ENCODE data around the gene SUN1. TPM values are rescaled to one million over a fixed set of nuclear protein-coding genes. Genes with fewer than 3 reads are reported as not detected.

The SUN1 gene
- total RNA-seq, 1 experiment from 2014 or later: 181 TPM

- ChIA-PET RAD21 (ENCODE audit: low non-redundant PET in 1 of 2, low total read pairs in 2 of 2, uncharacterized antibody in 2 of 2, unreplicated experiment in 2 of 2) (no interaction called here), POLR2A (no interaction called here), CTCF (no interaction called here)
- no peak overlapping the region for H3K4me2 ChIP-seq (ENCODE audit: low read length)
- H3K9me2 ChIP-seq (ENCODE audit: insufficient read depth): no peaks in the 10 kb centered on the region
- H3K9ac ChIP-seq (ENCODE audit: low read length): no peak overlapping the region
- peaks cover 8 to 31% of the 10 kb centered on the region in 2 experiments; a peak in 3 of 4 replicates for H3K36me3 ChIP-seq (ENCODE audit: control insufficient read depth in 1 of 2, insufficient read depth in 2 of 2, low read length in 2 of 2)
- no peaks in the 10 kb centered on the region for H3K9me3 ChIP-seq (ENCODE audit: control insufficient read depth in 1 of 2, insufficient read depth in 1 of 2, low read depth in 1 of 2, low read length in 2 of 2)
- no TSS peak for BruUV-seq (replicated peaks)
- H3K27ac ChIP-seq (ENCODE audit: low read depth, low read length): no peak overlapping the region
- ATAC-seq (no peak), DNase-seq (ENCODE audit: low read depth, low spot score) (no peak)
- no peaks in the 10 kb centered on the region for H3K4me1 ChIP-seq (ENCODE audit: control insufficient read depth in 1 of 2, insufficient read depth in 2 of 2, low read length in 2 of 2)
- H2AFZ ChIP-seq (ENCODE audit: low read depth, low read length, poor library complexity, severe bottlenecking): no peak overlapping the region
- H3K4me3 ChIP-seq (replicated peaks in 1 of 2; ENCODE audit: low read depth in 1 of 2, low read length in 2 of 2): no peak overlapping the region
- TF ChIP-seq, protein P1, sequence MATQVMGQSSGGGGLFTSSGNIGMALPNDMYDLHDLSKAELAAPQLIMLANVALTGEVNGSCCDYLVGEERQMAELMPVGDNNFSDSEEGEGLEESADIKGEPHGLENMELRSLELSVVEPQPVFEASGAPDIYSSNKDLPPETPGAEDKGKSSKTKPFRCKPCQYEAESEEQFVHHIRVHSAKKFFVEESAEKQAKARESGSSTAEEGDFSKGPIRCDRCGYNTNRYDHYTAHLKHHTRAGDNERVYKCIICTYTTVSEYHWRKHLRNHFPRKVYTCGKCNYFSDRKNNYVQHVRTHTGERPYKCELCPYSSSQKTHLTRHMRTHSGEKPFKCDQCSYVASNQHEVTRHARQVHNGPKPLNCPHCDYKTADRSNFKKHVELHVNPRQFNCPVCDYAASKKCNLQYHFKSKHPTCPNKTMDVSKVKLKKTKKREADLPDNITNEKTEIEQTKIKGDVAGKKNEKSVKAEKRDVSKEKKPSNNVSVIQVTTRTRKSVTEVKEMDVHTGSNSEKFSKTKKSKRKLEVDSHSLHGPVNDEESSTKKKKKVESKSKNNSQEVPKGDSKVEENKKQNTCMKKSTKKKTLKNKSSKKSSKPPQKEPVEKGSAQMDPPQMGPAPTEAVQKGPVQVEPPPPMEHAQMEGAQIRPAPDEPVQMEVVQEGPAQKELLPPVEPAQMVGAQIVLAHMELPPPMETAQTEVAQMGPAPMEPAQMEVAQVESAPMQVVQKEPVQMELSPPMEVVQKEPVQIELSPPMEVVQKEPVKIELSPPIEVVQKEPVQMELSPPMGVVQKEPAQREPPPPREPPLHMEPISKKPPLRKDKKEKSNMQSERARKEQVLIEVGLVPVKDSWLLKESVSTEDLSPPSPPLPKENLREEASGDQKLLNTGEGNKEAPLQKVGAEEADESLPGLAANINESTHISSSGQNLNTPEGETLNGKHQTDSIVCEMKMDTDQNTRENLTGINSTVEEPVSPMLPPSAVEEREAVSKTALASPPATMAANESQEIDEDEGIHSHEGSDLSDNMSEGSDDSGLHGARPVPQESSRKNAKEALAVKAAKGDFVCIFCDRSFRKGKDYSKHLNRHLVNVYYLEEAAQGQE (IDR thresholded peaks at IDR 0.05; ENCODE audit: low read depth): no peak
- 0 out of 2 replicates have a peak, but pooled peaks have one; percentile 9 for TF ChIP-seq POLR2AphosphoS5 (IDR thresholded peaks at IDR 0.05; ENCODE audit: low read depth, low read length)
- intact Hi-C loops (cut with micrococcal nuclease): no loop called here
- H3K79me2 ChIP-seq (ENCODE audit: insufficient read depth, low read length): peaks cover 9% of the 10 kb centered on the region; the same call in 1 of the 2 replicates
- no peaks in the 10 kb centered on the region for H3K27me3 ChIP-seq (ENCODE audit: insufficient read depth, low read length)
- H4K20me1 ChIP-seq (ENCODE audit: insufficient read depth): no peaks in the 10 kb centered on the region
These were observed 61.4 kb downstream of the SUN1 start for GRCh38 chr7:893686-894085.

GRCh38 chr7:894164-894867 is 62.0 kb downstream of the SUN1 start:
- POLR2A ChIA-PET: no interaction called here
- H3K4me1 ChIP-seq (ENCODE audit: control insufficient read depth in 1 of 2, insufficient read depth in 2 of 2, low read length in 2 of 2): no peaks in the 10 kb centered on the region
- no peak overlapping the region for H2AFZ ChIP-seq (ENCODE audit: low read depth, low read length, poor library complexity, severe bottlenecking)
- H3K27ac ChIP-seq (ENCODE audit: low read depth, low read length): no peak overlapping the region
- H3K9ac ChIP-seq (ENCODE audit: low read length): no peak overlapping the region
- TF ChIP-seq EGR1 (IDR thresholded peaks at IDR 0.05; ENCODE audit: low read depth) (no peak), CTCF (IDR thresholded peaks at IDR 0.05 in 2 of 3, conservative IDR thresholded peaks at IDR 0.05 in 1 of 3; ENCODE audit: borderline replicate concordance in 1 of 3, insufficient read depth in 1 of 3, low read depth in 2 of 3, low read length in 2 of 3) (no peak), POLR2AphosphoS5 (IDR thresholded peaks at IDR 0.05; ENCODE audit: low read depth, low read length) (no peak), SP1 (IDR thresholded peaks at IDR 0.05; ENCODE audit: low read depth) (no peak), SRF (IDR thresholded peaks at IDR 0.05; ENCODE audit: low read depth) (no peak)
- H3K4me2 ChIP-seq (ENCODE audit: low read length): no peak overlapping the region
- intact Hi-C loops (cut with micrococcal nuclease): no loop called here
- peaks cover 2% of the 10 kb centered on the region; the same call in 1 of the 2 replicates for H3K79me2 ChIP-seq (ENCODE audit: insufficient read depth, low read length)
- peaks cover 8 to 31% of the 10 kb centered on the region in 2 experiments; a peak in 3 of 4 replicates for H3K36me3 ChIP-seq (ENCODE audit: control insufficient read depth in 1 of 2, insufficient read depth in 2 of 2, low read length in 2 of 2)
- CTCF ChIA-PET: no interaction called here
- ATAC-seq (no peak), DNase-seq (ENCODE audit: low read depth, low spot score) (no peak)
- no peaks in the 10 kb centered on the region for H4K20me1 ChIP-seq (ENCODE audit: insufficient read depth)
- H3K9me2 ChIP-seq (ENCODE audit: insufficient read depth): no peaks in the 10 kb centered on the region
- no peaks in the 10 kb centered on the region for H3K9me3 ChIP-seq (ENCODE audit: control insufficient read depth in 1 of 2, insufficient read depth in 1 of 2, low read depth in 1 of 2, low read length in 2 of 2)
- no TSS peak for BruUV-seq (replicated peaks)
- no peak overlapping the region for H3K4me3 ChIP-seq (replicated peaks in 1 of 2; ENCODE audit: low read depth in 1 of 2, low read length in 2 of 2)
- RAD21 ChIA-PET (ENCODE audit: low non-redundant PET in 1 of 2, low total read pairs in 2 of 2, uncharacterized antibody in 2 of 2, unreplicated experiment in 2 of 2): no interaction called here
- H3K27me3 ChIP-seq (ENCODE audit: insufficient read depth, low read length): no peaks in the 10 kb centered on the region
